ENCODE data around the gene MIPOL1.

- TF ChIP-seq, protein P1, sequence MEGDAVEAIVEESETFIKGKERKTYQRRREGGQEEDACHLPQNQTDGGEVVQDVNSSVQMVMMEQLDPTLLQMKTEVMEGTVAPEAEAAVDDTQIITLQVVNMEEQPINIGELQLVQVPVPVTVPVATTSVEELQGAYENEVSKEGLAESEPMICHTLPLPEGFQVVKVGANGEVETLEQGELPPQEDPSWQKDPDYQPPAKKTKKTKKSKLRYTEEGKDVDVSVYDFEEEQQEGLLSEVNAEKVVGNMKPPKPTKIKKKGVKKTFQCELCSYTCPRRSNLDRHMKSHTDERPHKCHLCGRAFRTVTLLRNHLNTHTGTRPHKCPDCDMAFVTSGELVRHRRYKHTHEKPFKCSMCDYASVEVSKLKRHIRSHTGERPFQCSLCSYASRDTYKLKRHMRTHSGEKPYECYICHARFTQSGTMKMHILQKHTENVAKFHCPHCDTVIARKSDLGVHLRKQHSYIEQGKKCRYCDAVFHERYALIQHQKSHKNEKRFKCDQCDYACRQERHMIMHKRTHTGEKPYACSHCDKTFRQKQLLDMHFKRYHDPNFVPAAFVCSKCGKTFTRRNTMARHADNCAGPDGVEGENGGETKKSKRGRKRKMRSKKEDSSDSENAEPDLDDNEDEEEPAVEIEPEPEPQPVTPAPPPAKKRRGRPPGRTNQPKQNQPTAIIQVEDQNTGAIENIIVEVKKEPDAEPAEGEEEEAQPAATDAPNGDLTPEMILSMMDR (IDR thresholded peaks at IDR 0.05; ENCODE audit: low read depth, low read length) = no peak
- TF ChIP-seq, protein P2, sequence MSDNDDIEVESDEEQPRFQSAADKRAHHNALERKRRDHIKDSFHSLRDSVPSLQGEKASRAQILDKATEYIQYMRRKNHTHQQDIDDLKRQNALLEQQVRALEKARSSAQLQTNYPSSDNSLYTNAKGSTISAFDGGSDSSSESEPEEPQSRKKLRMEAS (IDR thresholded peaks at IDR 0.05; ENCODE audit: low read depth, low read length) = no peak
- no peak for TF ChIP-seq POLR2A (IDR thresholded peaks at IDR 0.05; ENCODE audit: extremely low read depth, insufficient read length)
Measured at GRCh38 chr14:37253905-37254304, 56.2 kb downstream of the MIPOL1 start.
